ENCODE results near the gene CD209.

CD209 gene

GRCh38 chr19:7744871-7745650, 2.3 kb downstream of the CD209 start (continued):
- no peak for TF ChIP-seq ZNF174 (tag by site-specific recombination; IDR thresholded peaks at IDR 0.05)
- no peak for TF ChIP-seq ZNF660 (tag by site-specific recombination; IDR thresholded peaks at IDR 0.05)
- no peak for TF ChIP-seq SP3 (tag by site-specific recombination; IDR thresholded peaks at IDR 0.05)
- TF ChIP-seq ZEB2 (tag by site-specific recombination; IDR thresholded peaks at IDR 0.05): no peak
- TF ChIP-seq, protein P1, sequence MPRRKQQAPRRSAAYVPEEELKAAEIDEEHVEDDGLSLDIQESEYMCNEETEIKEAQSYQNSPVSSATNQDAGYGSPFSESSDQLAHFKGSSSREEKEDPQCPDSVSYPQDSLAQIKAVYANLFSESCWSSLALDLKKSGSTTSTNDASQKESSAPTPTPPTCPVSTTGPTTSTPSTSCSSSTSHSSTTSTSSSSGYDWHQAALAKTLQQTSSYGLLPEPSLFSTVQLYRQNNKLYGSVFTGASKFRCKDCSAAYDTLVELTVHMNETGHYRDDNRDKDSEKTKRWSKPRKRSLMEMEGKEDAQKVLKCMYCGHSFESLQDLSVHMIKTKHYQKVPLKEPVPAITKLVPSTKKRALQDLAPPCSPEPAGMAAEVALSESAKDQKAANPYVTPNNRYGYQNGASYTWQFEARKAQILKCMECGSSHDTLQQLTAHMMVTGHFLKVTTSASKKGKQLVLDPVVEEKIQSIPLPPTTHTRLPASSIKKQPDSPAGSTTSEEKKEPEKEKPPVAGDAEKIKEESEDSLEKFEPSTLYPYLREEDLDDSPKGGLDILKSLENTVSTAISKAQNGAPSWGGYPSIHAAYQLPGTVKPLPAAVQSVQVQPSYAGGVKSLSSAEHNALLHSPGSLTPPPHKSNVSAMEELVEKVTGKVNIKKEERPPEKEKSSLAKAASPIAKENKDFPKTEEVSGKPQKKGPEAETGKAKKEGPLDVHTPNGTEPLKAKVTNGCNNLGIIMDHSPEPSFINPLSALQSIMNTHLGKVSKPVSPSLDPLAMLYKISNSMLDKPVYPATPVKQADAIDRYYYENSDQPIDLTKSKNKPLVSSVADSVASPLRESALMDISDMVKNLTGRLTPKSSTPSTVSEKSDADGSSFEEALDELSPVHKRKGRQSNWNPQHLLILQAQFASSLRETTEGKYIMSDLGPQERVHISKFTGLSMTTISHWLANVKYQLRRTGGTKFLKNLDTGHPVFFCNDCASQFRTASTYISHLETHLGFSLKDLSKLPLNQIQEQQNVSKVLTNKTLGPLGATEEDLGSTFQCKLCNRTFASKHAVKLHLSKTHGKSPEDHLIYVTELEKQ (tag by site-specific recombination; IDR thresholded peaks at IDR 0.05; ENCODE audit: borderline replicate concordance): no peak
- TF ChIP-seq ZFP69B (tag by site-specific recombination; IDR thresholded peaks at IDR 0.05): no peak
- TF ChIP-seq ZNF768 (tag by site-specific recombination; IDR thresholded peaks at IDR 0.05): no peak

DNA sequence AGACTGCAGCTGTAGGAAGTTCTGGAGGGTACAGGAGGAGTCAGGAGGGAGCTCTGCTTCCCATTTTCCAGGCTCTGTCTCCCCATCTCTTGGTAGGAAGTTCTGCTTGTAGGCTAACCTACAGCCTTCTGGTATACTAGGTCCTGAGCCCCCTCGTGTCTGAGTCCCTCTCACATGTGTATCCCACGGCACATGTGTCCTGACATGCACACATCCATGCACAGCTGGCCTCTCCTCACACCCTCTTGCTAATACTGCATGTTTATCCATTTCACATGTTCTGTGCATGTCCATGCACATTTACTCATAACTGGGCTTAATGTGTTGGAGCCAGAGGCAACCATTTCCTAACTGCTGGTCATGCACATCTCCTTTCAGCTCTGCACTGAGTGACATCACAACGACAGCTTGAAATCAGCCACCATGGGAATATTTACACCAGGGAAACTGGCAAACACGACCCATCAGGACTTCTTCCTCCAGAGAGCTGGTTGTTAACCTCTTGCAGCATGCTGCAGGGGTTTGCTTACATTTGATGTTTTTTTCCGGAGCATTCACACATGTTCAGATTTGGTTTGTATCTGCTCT, 3.0 kb downstream of the CD209 start:
- ChIA-PET POLR2A (no interaction called here), CTCF (interaction anchor here (0.7 kb wide), 1 partner anchor 55 kb away, joined by 3 read pairs; no protein-coding TSS in a partner anchor)
- Histone ChIP-seq H3K4me3 (ENCODE audit: low read depth, low read length) (no peak overlapping the region), H3K4me1 (ENCODE audit: control insufficient read depth, insufficient read depth, low read length) (no peaks in the 10 kb centered on the region), H3K9me3 (ENCODE audit: control insufficient read depth, insufficient read depth, low read depth, low read length) (no peaks in the 10 kb centered on the region), H3K27ac (ENCODE audit: extremely low read depth, low read depth, low read length) (no peak overlapping the region), H3K36me3 (ENCODE audit: control insufficient read depth in 2 of 2, insufficient read depth in 1 of 2, low read length in 2 of 2) (no peaks in the 10 kb centered on the region)
- TF ChIP-seq ZNF350 (tag by site-specific recombination; IDR thresholded peaks at IDR 0.05) (no peak), ZNF239 (tag by site-specific recombination; IDR thresholded peaks at IDR 0.05) (no peak), ZNF426 (tag by site-specific recombination; IDR thresholded peaks at IDR 0.05) (no peak), ZNF112 (tag by site-specific recombination; IDR thresholded peaks at IDR 0.05) (peak; percentile 93), ZNF302 (tag by site-specific recombination; IDR thresholded peaks at IDR 0.05; ENCODE audit: low read depth) (no peak), ZNF169 (tag by site-specific recombination; IDR thresholded peaks at IDR 0.05) (no peak), ATF2 (tag by site-specific recombination; IDR thresholded peaks at IDR 0.05; ENCODE audit: low read depth) (no peak)
- TF ChIP-seq, protein P2, sequence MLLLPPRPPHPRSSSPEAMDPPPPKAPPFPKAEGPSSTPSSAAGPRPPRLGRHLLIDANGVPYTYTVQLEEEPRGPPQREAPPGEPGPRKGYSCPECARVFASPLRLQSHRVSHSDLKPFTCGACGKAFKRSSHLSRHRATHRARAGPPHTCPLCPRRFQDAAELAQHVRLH (tag by site-specific recombination; IDR thresholded peaks at IDR 0.05): no peak

DNA sequence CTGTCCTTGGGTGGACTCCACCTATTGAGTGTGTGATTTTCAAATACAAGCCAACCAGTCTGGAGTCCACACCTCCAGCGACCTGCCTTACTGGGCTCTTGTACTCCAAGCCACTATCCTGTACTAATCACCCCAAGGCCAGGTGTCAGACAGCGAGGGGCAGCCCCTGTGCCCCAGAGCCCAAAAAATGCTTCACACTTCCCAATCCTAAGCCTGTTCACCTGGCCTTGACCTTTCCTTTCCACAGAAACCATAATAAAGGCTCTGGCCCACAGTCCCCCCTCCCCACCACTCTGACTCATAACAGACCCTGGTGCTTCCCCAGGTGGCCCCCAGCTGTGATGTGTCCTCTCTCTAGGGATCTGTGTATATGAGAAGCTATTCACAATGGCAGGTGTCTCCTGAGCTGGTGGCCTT, 3.9 kb downstream of the CD209 start:
- Histone ChIP-seq H3K4me1 (ENCODE audit: control insufficient read depth, insufficient read depth, low read length) (no peaks in the 10 kb centered on the region), H3K9me3 (ENCODE audit: control insufficient read depth, insufficient read depth, low read depth, low read length) (no peaks in the 10 kb centered on the region), H3K4me3 (ENCODE audit: low read depth, low read length) (no peak overlapping the region), H3K36me3 (ENCODE audit: control insufficient read depth in 2 of 2, insufficient read depth in 1 of 2, low read length in 2 of 2) (no peaks in the 10 kb centered on the region), H3K27ac (ENCODE audit: extremely low read depth, low read depth, low read length) (no peak overlapping the region)
- peak; percentile 69 for TF ChIP-seq GLIS1 (tag by site-specific recombination; IDR thresholded peaks at IDR 0.05)
- TF ChIP-seq, protein P3, sequence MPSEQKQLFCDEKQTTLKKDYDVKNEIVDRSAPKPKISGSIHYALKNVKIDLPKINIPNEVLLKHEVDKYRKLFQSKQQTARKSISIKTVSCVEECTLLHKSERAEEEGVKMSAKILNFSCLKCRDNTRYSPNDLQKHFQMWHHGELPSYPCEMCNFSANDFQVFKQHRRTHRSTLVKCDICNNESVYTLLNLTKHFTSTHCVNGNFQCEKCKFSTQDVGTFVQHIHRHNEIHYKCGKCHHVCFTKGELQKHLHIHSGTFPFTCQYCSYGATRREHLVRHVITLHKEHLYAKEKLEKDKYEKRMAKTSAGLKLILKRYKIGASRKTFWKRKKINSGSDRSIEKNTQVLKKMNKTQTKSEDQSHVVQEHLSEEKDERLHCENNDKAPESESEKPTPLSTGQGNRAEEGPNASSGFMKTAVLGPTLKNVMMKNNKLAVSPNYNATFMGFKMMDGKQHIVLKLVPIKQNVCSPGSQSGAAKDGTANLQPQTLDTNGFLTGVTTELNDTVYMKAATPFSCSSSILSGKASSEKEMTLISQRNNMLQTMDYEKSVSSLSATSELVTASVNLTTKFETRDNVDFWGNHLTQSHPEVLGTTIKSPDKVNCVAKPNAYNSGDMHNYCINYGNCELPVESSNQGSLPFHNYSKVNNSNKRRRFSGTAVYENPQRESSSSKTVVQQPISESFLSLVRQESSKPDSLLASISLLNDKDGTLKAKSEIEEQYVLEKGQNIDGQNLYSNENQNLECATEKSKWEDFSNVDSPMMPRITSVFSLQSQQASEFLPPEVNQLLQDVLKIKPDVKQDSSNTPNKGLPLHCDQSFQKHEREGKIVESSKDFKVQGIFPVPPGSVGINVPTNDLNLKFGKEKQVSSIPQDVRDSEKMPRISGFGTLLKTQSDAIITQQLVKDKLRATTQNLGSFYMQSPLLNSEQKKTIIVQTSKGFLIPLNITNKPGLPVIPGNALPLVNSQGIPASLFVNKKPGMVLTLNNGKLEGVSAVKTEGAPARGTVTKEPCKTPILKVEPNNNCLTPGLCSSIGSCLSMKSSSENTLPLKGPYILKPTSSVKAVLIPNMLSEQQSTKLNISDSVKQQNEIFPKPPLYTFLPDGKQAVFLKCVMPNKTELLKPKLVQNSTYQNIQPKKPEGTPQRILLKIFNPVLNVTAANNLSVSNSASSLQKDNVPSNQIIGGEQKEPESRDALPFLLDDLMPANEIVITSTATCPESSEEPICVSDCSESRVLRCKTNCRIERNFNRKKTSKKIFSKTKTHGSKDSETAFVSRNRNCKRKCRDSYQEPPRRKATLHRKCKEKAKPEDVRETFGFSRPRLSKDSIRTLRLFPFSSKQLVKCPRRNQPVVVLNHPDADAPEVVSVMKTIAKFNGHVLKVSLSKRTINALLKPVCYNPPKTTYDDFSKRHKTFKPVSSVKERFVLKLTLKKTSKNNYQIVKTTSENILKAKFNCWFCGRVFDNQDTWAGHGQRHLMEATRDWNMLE (tag by site-specific recombination; conservative IDR thresholded peaks at IDR 0.05; ENCODE audit: low read depth): no peak
- POLR2A ChIA-PET: no interaction called here
- CTCF ChIA-PET: interaction anchor here (0.7 to 1.3 kb wide), 2 partner anchors 56 to 175 kb away, joined by 3 to 4 read pairs; no protein-coding TSS in a partner anchor

Measured in HEK293 (cell line).